ENCODE measurements around the gene NAV2. TPM values are rescaled to one million over a fixed set of nuclear protein-coding genes. Genes with fewer than 3 reads are reported as not detected.

Gene NAV2
- total RNA-seq, 2 donors from 2014 or later: 26.4 to 35.5 TPM

DNA sequence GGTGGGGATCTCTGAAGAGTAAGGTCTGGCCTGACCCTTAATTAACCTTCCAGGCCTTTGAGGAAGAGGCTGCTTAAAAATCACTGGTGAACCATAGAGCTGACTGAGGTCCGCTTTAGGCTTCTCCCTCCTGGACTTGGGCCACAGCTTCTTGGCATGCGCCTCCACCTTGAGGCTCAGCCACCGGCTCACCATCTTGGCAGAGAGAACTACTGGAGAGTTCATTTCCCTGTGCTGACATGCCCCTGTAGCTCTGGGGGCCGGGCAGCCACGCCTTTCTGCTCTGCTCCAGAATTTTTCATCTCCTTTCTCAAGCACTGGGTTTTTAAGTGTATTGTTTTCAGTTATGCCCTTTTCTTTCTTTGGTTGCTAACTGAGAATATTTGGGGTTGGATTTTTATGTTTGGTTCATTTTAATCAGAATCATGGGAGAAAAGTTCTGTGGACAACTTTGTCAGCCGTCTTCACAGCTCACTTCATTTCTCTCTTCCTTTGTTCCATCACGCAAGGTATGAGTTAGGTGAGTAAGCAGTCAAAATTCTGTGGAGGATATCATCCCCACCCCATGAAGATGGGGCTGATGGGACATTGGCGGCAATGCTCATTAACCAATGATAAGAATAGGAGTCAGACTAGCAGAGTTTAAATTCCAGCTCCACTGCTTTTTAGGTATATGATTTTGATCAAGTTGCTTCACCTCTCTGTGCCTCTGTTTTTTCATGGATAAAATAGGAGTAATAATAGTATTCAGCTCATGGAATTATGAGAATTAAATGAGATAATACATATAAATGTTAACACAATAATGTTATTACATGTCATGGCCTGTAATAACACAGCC is 343.7 kb downstream of the NAV2 start:
- DNase-seq (peak in 2 of 4 donors; percentile 66 to 68), ATAC-seq (no peak)
- intact Hi-C loops (cut with DNase I): no loop called here
- H3K36me3 ChIP-seq (replicated peaks in 1 of 2; ENCODE audit: insufficient read depth in 1 of 2, low read depth in 2 of 2): peaks cover 0 to 20% of the 10 kb centered on the region in 2 donors
- no peak for TF ChIP-seq POLR2A (IDR thresholded peaks at IDR 0.05)
- TF ChIP-seq, protein P1, sequence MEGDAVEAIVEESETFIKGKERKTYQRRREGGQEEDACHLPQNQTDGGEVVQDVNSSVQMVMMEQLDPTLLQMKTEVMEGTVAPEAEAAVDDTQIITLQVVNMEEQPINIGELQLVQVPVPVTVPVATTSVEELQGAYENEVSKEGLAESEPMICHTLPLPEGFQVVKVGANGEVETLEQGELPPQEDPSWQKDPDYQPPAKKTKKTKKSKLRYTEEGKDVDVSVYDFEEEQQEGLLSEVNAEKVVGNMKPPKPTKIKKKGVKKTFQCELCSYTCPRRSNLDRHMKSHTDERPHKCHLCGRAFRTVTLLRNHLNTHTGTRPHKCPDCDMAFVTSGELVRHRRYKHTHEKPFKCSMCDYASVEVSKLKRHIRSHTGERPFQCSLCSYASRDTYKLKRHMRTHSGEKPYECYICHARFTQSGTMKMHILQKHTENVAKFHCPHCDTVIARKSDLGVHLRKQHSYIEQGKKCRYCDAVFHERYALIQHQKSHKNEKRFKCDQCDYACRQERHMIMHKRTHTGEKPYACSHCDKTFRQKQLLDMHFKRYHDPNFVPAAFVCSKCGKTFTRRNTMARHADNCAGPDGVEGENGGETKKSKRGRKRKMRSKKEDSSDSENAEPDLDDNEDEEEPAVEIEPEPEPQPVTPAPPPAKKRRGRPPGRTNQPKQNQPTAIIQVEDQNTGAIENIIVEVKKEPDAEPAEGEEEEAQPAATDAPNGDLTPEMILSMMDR (IDR thresholded peaks at IDR 0.05): no peak
- H3K4me3 ChIP-seq: no peak overlapping the region
- H3K27ac ChIP-seq: no peak overlapping the region
- H3K27me3 ChIP-seq: no peaks in the 10 kb centered on the region
- H3K4me1 ChIP-seq: no peaks in the 10 kb centered on the region
- 75 to 85% methylated on average over 8 of the region's 8 CpGs for WGBS, 2 donors
- no peaks in the 10 kb centered on the region for H3K9me3 ChIP-seq

- H3K9me3 ChIP-seq: no peaks in the 10 kb centered on the region
- WGBS, 2 donors: 66 to 76% methylated on average over 8 of the region's 8 CpGs
- TF ChIP-seq POLR2A (IDR thresholded peaks at IDR 0.05): no peak
- TF ChIP-seq, protein P1 (IDR thresholded peaks at IDR 0.05): no peak
- no peak overlapping the region for H3K27ac ChIP-seq
- no peak overlapping the region for H3K4me3 ChIP-seq
- no peaks in the 10 kb centered on the region for H3K4me1 ChIP-seq
- no peaks in the 10 kb centered on the region for H3K27me3 ChIP-seq
- DNase-seq (no peak), ATAC-seq (no peak)
- H3K36me3 ChIP-seq (replicated peaks in 1 of 2; ENCODE audit: insufficient read depth in 1 of 2, low read depth in 2 of 2): peaks cover 0 to 15% of the 10 kb centered on the region in 2 donors
- intact Hi-C loops (cut with DNase I): no loop called here
These were observed 344.6 kb downstream of the NAV2 start for GRCh38 chr11:20056950-20057943.

DNA sequence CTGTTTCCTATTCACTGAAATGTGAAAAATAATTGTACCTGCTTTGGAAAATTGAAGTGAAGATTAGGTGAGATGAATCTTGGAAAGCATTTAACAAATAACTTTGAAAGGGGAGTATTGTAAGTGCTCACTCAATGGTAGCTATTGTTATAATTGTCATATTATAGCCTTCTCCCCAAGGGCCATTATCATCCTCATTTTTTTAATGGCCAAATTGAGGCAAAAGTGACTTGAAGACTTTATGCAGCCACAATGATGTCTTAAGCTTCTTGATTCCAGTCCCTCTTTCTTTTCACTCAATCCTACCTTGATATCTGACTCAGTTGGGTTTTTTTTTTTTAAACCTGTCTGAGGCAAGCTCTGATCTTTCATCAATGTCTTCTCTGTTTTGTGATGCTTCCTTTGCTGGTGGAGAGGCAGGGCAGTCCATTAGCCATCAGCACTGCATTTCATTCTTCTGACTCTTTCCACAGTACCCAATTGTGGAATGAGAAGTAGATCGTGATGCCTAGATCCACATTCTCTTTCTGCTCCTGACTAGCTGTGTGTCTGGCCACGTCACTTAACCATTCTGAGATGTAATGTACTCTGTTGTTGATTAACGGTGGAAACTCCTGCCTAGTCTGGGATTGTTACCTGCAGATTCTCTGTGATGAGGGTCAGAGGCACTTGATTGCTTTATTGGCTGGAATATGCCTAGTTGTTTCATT is 346.3 kb downstream of the NAV2 start:
- H3K36me3 ChIP-seq (replicated peaks in 1 of 2; ENCODE audit: insufficient read depth in 1 of 2, low read depth in 2 of 2): peaks cover 0 to 14% of the 10 kb centered on the region in 2 donors
- intact Hi-C loops (cut with DNase I): no loop called here
- H3K4me1 ChIP-seq: no peaks in the 10 kb centered on the region
- TF ChIP-seq POLR2A (IDR thresholded peaks at IDR 0.05): no peak
- TF ChIP-seq, protein P1 (IDR thresholded peaks at IDR 0.05): no peak
- no peak overlapping the region for H3K4me3 ChIP-seq
- H3K9me3 ChIP-seq: no peaks in the 10 kb centered on the region
- 87 to 93% methylated on average over 3 of the region's 3 CpGs for WGBS, 2 donors
- ATAC-seq (no peak), DNase-seq (no peak)
- H3K27ac ChIP-seq: no peak overlapping the region
- no peaks in the 10 kb centered on the region for H3K27me3 ChIP-seq

DNA sequence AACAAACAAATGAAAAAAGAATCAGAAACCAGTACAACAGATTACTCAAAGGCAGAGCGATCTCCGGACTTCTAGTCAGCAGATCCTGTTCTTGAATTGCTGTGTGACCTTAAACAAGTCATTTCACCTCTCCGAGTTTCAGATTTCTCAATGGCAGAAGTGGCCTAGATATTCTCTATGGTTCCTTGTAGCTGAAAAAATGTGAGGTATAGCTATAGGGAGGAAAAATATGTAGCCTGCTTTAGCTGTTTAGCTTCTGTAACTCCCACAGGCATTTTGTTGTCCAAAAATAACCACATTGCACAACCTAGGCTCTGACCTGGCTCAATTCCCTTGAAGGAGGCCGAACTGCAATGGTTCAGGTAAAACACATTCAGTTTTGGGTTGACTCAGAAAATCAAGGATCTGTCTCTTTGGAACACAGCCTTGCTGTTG is 347.0 kb downstream of the NAV2 start:
- Histone ChIP-seq H3K4me1 (no peaks in the 10 kb centered on the region), H3K36me3 (replicated peaks in 1 of 2; ENCODE audit: insufficient read depth in 1 of 2, low read depth in 2 of 2) (peaks cover 0 to 14% of the 10 kb centered on the region in 2 donors), H3K27me3 (no peaks in the 10 kb centered on the region), H3K27ac (no peak overlapping the region), H3K9me3 (no peaks in the 10 kb centered on the region), H3K4me3 (no peak overlapping the region)
- WGBS, 2 donors: 87 to 90% methylated on average over 4 of the region's 4 CpGs
- ATAC-seq: no peak
- TF ChIP-seq, protein P1 (IDR thresholded peaks at IDR 0.05): no peak
- no peak for TF ChIP-seq POLR2A (IDR thresholded peaks at IDR 0.05)
- no peak for DNase-seq
- intact Hi-C loops (cut with DNase I): no loop called here

All from body of pancreas (tissue), 4 donors.